ENCODE measurements around the gene NFXL1.

The NFXL1 gene

GRCh38 chr4:47830265-47831025 lies 83.9 kb downstream of the NFXL1 start:
- no peak for DNase-seq

- DNase-seq, result no peak
Observed at GRCh38 chr4:47829438-47829837, 84.9 kb downstream of the NFXL1 start.

- DNase-seq, result no peak
Observed at GRCh38 chr4:47827343-47828047, 86.9 kb downstream of the NFXL1 start.

GRCh38 chr4:47824840-47825239 lies 89.5 kb downstream of the NFXL1 start:
- no peak for DNase-seq

- DNase-seq, result peak; percentile 29 to 41
Observed at GRCh38 chr4:47819178-47819577, 95.2 kb downstream of the NFXL1 start.

GRCh38 chr4:47817275-47817674 lies 97.1 kb downstream of the NFXL1 start:
- no peak for DNase-seq

- no peak for DNase-seq
Observed at GRCh38 chr4:47816748-47817147, 97.6 kb downstream of the NFXL1 start.

- DNase-seq, result no peak
Observed at GRCh38 chr4:47814618-47815295, 99.6 kb downstream of the NFXL1 start.

GRCh38 chr4:47809654-47810203 lies 104.7 kb downstream of the NFXL1 start:
- no peak for DNase-seq

- no peak for DNase-seq
Observed at GRCh38 chr4:47804598-47804997, 109.8 kb downstream of the NFXL1 start.

GRCh38 chr4:47801481-47802002 lies 112.8 kb downstream of the NFXL1 start:
- DNase-seq, result no peak

- no peak for DNase-seq
Observed at GRCh38 chr4:47798165-47798564, 116.2 kb downstream of the NFXL1 start.

Measured in inflammatory macrophage treated with lipopolysaccharide for 1 hour (primary cell).